ENCODE measurements around the gene SMPX. TPM values are rescaled to one million over a fixed set of nuclear protein-coding genes. Genes with fewer than 3 reads are reported as not detected.

The SMPX gene
- total RNA-seq: not detected

DNA sequence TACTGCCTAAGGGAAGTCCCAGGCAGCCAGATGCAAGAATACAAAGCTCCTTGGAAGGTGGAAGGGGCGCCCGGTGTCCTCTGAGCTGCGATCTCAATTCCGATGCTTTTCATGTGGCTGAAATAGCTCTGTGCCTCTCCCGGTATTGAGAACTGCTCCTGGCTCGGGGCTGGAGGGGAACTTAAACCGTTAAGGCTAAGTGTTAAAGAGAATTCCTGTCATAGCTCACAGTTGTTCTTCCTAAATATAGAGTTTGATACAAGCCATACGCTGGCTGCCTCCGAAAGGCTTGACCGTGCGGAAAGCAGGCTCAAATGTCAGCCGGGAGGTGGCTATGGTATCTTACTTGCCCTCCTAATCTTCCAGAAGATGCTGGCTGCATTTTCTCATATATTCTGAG lies at the start of gene SMPX:
Gene SMPX, minus strand, starts transcription at position 157 of the 400 bp plus-strand sequence. CDS start 3,826 bp downstream, outside the sequence.
- Mint-ChIP-seq H3K27me3 (no peaks in the 10 kb centered on the region), H3K9me3 (no peaks in the 10 kb centered on the region), H3K4me3 (no peak within 1 kb of the TSS), H3K27ac (no peak within 1 kb of the TSS), H3K36me3 (ENCODE audit: low read depth) (no peaks in the 10 kb centered on the region), H3K4me1 (ENCODE audit: low read depth) (no peaks in the 10 kb centered on the region)
- TF ChIP-seq, protein P1, sequence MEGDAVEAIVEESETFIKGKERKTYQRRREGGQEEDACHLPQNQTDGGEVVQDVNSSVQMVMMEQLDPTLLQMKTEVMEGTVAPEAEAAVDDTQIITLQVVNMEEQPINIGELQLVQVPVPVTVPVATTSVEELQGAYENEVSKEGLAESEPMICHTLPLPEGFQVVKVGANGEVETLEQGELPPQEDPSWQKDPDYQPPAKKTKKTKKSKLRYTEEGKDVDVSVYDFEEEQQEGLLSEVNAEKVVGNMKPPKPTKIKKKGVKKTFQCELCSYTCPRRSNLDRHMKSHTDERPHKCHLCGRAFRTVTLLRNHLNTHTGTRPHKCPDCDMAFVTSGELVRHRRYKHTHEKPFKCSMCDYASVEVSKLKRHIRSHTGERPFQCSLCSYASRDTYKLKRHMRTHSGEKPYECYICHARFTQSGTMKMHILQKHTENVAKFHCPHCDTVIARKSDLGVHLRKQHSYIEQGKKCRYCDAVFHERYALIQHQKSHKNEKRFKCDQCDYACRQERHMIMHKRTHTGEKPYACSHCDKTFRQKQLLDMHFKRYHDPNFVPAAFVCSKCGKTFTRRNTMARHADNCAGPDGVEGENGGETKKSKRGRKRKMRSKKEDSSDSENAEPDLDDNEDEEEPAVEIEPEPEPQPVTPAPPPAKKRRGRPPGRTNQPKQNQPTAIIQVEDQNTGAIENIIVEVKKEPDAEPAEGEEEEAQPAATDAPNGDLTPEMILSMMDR (IDR thresholded peaks at IDR 0.05): no peak
- intact Hi-C loops (cut with micrococcal nuclease): no loop called here
- no peak for ATAC-seq
- no peak for DNase-seq
- POLR2A ChIA-PET: no interaction called here
- CTCF ChIA-PET: interaction anchor here (1.8 to 2.8 kb wide), 2 partner anchors 10 to 1231 kb away, joined by 3 to 8 read pairs; no protein-coding TSS in a partner anchor

DNA sequence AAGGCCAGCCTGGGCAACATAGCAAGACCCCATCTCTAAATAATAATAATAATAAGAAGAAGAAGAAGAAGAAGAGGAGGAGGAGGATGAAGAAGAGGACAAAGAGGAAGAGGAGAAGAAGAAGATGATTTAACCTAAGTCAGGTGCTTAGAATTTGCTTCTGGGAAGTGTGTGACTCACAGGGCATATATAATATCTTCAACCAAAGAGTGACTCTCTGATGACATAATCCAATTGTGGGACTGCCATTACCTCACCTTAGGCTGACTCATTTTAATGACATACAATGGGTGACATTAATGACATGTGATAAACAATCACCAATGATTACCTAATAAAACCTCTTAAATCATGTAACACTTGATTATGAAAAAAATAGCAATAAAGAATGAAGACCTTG lies 48.8 kb upstream of the SMPX start:
- DNase-seq: no peak
- no peak for ATAC-seq
- H3K9me3 Mint-ChIP-seq: no peaks in the 10 kb centered on the region
- H3K36me3 Mint-ChIP-seq (ENCODE audit: low read depth): no peaks in the 10 kb centered on the region
- no peaks in the 10 kb centered on the region for H3K4me1 Mint-ChIP-seq (ENCODE audit: low read depth)
- ChIA-PET CTCF (no interaction called here), POLR2A (no interaction called here)
- intact Hi-C loops (cut with micrococcal nuclease): no loop called here
- H3K4me3 Mint-ChIP-seq: no peak overlapping the region
- no peak overlapping the region for H3K27ac Mint-ChIP-seq
- H3K27me3 Mint-ChIP-seq: no peaks in the 10 kb centered on the region
- TF ChIP-seq, protein P1 (IDR thresholded peaks at IDR 0.05): no peak

DNA sequence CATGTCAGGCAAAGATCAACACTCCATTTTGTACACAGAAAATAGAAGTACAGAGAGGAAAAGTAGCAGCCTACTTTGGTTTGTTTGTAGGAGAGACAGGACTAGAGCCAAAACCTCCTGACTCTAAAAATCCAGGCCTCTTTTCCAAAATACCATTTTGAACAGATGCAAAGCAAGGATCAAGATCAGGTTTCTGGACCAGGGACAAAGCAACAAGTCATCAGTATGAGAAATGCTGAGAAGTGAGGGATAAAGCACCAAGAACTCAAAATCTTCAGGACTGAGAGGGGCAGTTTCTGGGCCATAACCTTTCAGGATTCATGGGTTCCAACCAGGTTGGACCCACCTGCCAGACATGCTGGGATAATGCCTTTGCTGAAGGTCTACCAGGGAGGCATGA lies 44.9 kb upstream of the SMPX start:
- Mint-ChIP-seq H3K27ac (no peak overlapping the region), H3K36me3 (ENCODE audit: low read depth) (no peaks in the 10 kb centered on the region), H3K27me3 (no peaks in the 10 kb centered on the region), H3K4me3 (no peak overlapping the region), H3K9me3 (no peaks in the 10 kb centered on the region), H3K4me1 (ENCODE audit: low read depth) (no peaks in the 10 kb centered on the region)
- ChIA-PET POLR2A (no interaction called here), CTCF (no interaction called here)
- intact Hi-C loops (cut with micrococcal nuclease): no loop called here
- TF ChIP-seq, protein P1 (IDR thresholded peaks at IDR 0.05): no peak
- no peak for DNase-seq
- ATAC-seq: no peak

DNA sequence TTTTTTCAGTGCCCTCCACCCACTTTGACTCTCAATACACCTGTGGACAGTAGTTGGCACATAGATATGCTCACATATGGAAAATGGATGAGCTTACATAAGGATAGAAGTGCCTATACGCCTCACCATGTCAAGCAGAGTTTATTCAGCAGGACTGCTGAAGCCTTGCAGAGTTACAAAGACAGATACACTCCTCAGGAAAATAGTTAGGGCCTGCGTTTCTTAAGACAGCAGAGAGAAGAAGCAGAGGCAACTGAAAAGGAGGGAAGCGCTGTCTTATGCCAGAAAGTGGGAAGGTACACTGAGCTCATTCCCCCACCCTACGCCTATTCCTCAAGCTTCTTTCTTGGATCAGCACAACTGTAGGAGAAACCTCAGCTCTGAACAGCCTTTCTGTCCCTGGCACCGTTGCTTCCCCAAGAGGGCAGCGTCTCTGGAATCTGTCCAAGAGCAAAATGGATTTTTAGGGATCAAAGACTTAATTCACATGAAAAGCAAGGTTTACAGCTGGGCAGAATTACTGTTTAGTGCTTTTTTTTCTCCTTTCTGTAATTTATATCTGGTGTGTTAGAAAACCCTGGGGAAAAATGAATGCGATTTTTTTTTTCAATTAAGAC lies 44.2 kb upstream of the SMPX start:
- no peak overlapping the region for H3K27ac Mint-ChIP-seq
- H3K36me3 Mint-ChIP-seq (ENCODE audit: low read depth): no peaks in the 10 kb centered on the region
- TF ChIP-seq, protein P1 (IDR thresholded peaks at IDR 0.05): no peak
- ChIA-PET POLR2A (no interaction called here), CTCF (no interaction called here)
- intact Hi-C loops (cut with micrococcal nuclease): no loop called here
- no peaks in the 10 kb centered on the region for H3K4me1 Mint-ChIP-seq (ENCODE audit: low read depth)
- ATAC-seq: no peak
- no peaks in the 10 kb centered on the region for H3K9me3 Mint-ChIP-seq
- no peak overlapping the region for H3K4me3 Mint-ChIP-seq
- DNase-seq: no peak
- H3K27me3 Mint-ChIP-seq: no peaks in the 10 kb centered on the region

DNA sequence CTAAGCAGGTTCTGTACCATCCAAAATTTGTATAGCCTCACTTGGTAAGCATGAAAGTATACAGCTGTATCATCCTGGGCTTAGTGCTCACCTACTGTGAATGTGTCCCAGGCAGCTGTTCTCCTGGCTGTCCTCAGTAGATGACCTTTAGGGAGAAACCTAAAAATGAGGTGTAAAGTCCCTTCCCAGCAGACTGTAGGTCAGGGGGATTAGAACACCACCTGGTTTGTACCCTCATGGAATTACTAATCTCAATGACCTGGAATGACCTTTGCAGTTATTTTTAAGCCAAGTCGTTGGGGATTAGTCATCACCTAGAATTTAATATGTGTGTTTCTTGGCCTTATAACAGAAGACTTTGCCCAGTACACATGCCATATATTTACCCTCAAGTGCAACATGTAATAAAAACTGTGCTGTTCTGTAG lies 42.4 kb upstream of the SMPX start:
- no peak for ATAC-seq
- ChIA-PET POLR2A (no interaction called here), CTCF (no interaction called here)
- H3K27ac Mint-ChIP-seq: no peak overlapping the region
- intact Hi-C loops (cut with micrococcal nuclease): no loop called here
- H3K4me3 Mint-ChIP-seq: no peak overlapping the region
- no peaks in the 10 kb centered on the region for H3K36me3 Mint-ChIP-seq (ENCODE audit: low read depth)
- DNase-seq: no peak
- H3K9me3 Mint-ChIP-seq: peaks cover under 1% of the 10 kb centered on the region
- H3K27me3 Mint-ChIP-seq: no peaks in the 10 kb centered on the region
- no peaks in the 10 kb centered on the region for H3K4me1 Mint-ChIP-seq (ENCODE audit: low read depth)
- TF ChIP-seq, protein P1 (IDR thresholded peaks at IDR 0.05): no peak
